ENCODE results near the gene YJEFN3.

YJEFN3 gene

GRCh38 chr19:19540064-19540714 is 11.5 kb downstream of the YJEFN3 start:
- peak; percentile 84 for DNase-seq

- DNase-seq, result peak; percentile 87
Measured at GRCh38 chr19:19540715-19541515, 12.2 kb downstream of the YJEFN3 start.

GRCh38 chr19:19541616-19542015 is 12.9 kb downstream of the YJEFN3 start:
- DNase-seq, result no peak

GRCh38 chr19:19542507-19542906 is 13.8 kb downstream of the YJEFN3 start:
- DNase-seq, result no peak

GRCh38 chr19:19543101-19543500 is 14.4 kb downstream of the YJEFN3 start:
- DNase-seq, result no peak

- DNase-seq, result no peak
Measured at GRCh38 chr19:19543640-19544039, 14.9 kb downstream of the YJEFN3 start.

GRCh38 chr19:19544257-19544953 is 15.7 kb downstream of the YJEFN3 start:
- no peak for DNase-seq

- DNase-seq, result no peak
Measured at GRCh38 chr19:19544954-19545591, 16.4 kb downstream of the YJEFN3 start.

GRCh38 chr19:19545707-19546106 is 17.0 kb downstream of the YJEFN3 start:
- no peak for DNase-seq

GRCh38 chr19:19546751-19547162 is 18.0 kb downstream of the YJEFN3 start:
- no peak for DNase-seq

GRCh38 chr19:19547674-19548336 is 19.1 kb downstream of the YJEFN3 start:
- no peak for DNase-seq

GRCh38 chr19:19548915-19549759 is 20.4 kb downstream of the YJEFN3 start:
- DNase-seq, result no peak

- no peak for DNase-seq
Measured at GRCh38 chr19:19549804-19550464, 21.2 kb downstream of the YJEFN3 start.

- DNase-seq, result no peak
Measured at GRCh38 chr19:19550485-19550929, 21.8 kb downstream of the YJEFN3 start.

GRCh38 chr19:19550972-19551852 is 22.5 kb downstream of the YJEFN3 start:
- DNase-seq, result no peak

- no peak for DNase-seq
Measured at GRCh38 chr19:19551853-19552192, 23.1 kb downstream of the YJEFN3 start.

GRCh38 chr19:19552798-19553197 is 24.1 kb downstream of the YJEFN3 start:
- peak; percentile 38 for DNase-seq

GRCh38 chr19:19553670-19554069 is 25.0 kb downstream of the YJEFN3 start:
- DNase-seq, result no peak

- peak; percentile 74 for DNase-seq
Measured at GRCh38 chr19:19554074-19555023, 25.6 kb downstream of the YJEFN3 start.

Measured in CD4-positive, alpha-beta T cell treated with Interleukin-17A for 4 hours (primary cell).